GM19324 (cell line): ENCODE results near the gene RBM18.

ENCODE experiments used
- ATAC-seq: cut with Tn5 transposase; IDR thresholded peaks from one replicate; pipeline ENCODE4 v1.9.1; 2021; ENCODE audit warnings: mild to moderate bottlenecking, moderate library complexity; ENCODE audit not compliant: unreplicated experiment, low FRiP score

The RBM18 gene

DNA sequence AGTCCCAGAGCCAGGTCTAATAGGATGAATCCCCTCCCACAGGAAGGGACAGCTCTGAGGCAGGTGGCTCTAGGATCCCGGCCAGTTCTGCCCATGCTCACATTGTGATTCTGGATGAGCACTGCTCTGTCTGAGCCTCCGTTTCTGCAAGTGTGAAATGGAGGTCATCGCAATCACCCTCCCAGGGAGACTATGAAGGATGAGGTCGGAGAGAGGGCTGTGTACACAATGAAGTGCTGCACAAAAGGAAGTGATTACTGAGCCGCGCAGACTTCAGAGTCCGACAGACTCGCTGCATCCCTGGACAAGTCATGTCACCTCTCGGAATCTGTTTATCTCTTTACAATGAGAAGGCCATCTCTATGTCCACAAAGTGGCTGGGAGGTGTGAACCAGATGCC lies 57.5 kb downstream of the RBM18 start:
- no peak for ATAC-seq

DNA sequence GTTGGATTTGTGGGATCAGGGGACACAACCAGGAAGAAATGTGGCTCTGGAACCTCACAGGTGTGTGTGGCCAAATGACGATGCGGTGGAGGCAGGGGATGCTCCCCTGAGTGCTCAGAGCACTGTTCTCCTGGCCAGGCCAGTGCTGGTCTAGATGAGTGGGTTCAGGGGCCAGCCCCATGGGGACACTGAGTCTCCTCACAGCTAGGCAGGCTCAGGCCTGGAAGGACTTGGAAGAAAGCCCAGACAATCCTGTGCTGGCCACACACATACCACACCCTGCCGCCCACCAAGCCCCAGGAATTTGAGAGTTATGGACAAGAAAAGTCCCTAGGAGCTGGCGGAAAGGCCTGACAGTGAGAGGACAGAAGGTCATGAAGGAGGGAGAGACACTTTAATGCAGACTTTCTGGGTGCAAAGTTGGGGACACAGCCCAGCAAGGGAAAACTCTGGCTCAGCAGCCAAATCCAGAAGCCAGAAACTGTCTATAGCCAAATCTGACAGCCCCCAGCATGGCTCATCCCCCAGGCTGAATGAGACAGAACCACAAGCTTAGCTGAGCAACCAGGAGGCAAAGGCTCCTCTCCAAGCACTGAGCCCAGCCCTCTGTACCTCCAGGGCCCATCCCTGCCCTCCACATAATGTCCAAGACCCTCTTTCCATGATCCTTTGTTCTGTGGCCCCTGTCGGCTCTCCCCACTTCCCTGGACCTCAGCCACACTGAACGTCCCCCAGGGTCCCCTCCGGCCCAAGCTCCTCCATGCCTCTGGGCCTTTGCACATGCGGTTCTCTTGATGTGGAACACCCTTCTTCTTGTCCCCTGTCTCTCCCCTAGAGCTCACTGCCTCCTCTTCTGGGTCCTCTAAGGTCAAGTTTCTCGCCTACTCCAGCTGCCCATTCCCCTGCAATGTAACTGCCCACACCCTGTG lies 58.3 kb downstream of the RBM18 start:
- no peak for ATAC-seq

DNA sequence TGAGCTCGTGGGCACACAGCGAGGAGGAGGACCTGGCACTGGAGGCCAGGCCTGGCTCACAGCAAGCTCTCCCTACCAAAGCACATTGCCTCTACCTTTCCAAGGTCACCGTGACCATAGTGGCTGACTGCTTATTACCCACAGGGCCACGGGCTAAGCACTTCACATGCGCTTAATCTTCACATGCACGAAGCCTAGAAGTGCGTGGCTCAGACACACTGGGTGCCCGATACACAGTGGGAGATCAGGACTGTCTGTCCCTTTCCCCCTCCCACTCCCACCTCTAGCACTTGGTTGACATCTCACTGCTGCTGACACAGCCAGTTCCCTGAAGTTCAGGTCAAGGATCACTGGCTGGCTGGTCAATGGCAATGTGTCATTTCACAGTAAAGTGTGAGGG lies 59.5 kb downstream of the RBM18 start:
- ATAC-seq: no peak

DNA sequence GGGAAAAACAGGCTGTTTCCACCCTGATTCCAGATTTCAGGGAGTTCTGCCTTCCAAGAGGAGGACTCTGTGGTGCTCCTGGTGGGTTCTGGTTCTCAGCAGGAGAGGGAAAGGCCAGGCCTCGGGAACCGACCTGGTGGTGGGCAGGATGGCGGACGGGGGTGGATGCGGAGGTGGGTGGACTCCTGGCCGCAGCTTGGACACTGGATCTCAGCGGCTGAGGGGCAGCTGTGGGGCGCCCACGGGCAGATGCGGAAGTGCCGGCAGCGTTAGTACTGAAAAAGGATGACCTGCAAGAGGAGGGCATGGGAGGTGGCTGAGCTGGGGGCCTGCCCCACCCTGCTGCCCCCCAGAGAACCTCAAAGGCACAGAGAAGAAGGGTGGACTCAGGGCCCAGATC lies 60.1 kb downstream of the RBM18 start:
- ATAC-seq: no peak

DNA sequence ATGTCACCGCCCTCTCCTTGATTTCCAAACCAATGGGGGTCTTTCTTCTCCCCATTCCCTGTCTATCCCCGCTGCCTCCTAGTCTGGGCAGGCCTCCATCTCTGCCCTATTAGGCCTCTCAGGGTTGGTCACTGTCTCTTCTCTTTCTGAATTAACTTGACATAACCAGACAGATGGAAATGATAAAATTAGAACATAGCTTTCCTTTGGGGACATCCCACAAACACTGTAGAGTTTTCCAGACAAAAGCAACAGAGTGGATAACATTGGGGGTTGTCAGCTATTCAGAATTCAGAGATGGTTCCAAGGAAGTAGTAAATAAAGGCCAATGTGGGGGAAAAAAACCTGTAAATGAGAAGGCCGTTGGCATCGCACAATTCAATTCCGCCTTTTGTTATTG lies 60.6 kb downstream of the RBM18 start:
- ATAC-seq: no peak

DNA sequence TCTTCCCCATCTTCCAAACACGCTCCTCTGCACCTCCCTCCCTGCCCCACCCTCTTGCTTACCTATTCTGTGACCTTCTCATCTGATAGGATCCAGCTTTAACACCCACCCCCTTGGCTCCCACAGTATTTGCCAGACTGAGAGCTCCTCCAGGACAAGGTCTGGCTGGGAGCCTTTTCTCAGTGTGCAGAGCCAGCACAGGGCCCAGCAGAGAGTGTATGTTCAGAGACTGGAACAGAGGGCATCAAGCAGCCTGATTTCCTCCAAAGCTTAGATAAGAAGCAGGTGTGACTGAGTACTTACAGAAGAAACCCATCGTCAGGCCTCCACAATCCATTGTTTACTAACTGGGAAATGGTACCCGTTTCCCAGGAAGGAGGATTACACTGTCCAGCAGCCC lies 62.5 kb downstream of the RBM18 start:
- ATAC-seq: no peak

DNA sequence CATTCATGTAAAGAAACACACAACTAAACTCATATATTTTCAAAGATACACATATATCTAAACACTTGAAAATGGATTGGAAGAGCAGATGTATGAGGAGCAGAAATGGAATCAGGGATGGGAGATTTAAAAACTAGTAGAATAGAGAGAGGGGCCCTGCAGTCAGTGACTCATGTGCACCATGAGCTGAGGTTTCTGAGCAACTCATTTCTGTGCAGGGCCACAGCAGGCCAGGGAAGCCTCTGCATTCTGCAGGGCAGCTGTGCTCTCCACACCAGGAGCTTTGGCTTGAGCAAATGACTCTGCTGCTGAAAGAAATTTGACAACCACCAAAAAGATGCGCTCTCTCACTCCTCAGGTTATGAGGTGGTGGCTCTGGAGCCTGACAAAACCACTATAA lies 63.0 kb downstream of the RBM18 start:
- no peak for ATAC-seq

DNA sequence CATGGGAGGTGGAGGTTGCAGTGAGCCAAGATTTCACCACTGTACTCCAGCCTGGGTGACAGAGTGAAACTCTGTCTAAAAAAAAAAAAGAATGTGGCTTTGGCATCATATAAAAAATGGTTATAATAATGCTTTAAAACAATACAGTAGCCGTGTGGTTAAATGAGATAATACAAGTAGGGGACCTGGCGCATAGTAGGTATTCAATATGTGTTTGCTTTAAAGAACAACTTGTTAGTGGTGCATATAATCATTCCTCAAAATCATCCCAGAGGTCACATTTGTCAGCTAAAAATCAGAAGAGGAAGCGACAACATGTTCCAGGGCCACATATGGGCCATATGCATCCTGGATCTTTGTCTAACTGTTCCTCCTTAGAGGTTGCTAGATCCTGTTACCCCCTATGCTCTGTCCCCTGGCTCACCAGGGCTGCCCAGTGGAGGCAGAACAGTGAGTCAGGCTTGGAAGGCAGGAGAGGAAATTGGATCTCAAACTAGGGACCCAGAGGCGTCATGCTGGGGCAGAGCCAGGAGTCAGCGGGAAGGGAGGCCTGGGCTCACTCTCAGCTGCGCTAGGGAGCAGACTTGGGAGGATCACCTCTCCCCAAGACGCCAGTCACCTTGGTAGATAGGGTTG lies 63.6 kb downstream of the RBM18 start:
- ATAC-seq: no peak

DNA sequence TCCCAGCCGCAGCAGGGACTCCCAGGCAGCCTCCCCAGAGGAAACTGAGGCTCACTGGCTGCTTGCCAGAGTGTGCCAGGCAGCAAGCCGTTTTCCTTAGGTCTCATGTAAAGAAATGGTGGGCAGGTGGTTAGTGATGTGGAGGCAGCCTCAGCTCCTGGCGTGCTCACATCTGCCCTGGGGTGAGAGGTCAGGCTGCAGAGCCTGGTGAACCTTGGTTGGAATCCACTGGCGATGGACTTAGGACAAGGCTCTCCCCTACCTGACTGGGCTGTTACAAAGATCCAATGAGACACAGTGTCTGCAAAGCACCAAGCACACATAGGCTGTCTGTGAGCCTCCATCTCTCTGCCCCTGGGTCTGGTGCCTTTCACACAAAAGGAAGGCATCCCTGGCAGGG lies 66.8 kb downstream of the RBM18 start:
- ATAC-seq: no peak

DNA sequence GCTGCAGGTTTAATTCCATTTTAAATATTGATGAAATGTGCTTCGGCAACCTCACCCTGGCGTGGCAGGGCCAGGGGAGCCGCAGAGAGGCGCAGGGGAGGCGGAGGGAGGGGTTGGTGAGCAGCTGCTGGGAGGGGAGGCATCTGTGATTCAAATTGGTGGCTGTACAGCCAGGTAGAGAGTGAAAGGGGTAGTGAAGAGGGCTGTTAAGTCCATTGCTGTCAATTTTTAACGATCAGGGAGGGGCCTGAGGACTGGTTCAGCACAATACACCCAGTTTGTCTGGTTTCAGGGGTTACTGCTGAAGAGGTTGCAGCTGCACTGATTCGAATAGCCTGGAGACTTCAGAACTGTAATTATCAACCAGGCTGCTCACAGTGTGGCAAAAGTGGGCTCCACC lies 67.2 kb downstream of the RBM18 start:
- no peak for ATAC-seq

DNA sequence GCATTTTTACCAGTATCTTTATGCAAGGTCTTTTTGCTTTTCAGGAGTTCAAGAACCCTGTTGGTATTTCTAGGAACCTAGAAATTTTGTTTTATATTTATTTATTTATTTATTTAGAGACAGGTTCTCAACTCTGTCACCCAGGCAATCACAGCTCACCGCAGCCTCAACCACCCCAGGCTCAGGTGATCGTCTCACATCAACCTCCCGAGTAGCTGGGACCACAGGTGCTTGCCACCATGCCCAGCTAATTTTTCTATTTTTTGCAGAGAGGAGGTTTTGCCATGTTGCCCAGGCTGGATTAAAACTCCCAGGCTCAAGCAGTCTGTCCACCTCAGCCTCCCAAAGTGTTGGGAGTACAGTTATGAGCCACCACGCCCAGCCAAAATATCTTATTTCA lies 68.8 kb downstream of the RBM18 start:
- ATAC-seq: no peak

DNA sequence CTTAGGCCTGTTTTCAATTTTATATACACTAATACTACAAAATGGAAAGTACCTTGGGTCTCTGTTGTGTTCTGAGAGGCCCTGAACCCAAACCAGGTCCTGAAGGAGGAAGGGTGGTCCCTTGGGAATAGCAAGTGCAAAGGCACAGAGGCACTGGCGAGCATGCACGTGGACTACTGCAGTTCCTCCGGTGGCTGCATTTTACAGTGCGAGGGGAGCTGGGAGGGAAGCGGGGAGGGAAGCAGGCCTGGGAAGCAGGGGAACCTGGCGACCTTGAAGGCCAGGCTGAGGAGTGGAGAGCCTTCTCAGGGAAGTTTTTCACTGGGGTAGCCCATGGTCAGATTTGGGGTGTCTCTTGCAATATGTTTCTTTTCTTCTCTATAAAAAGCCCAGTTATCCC lies 71.0 kb downstream of the RBM18 start:
- ATAC-seq: no peak

DNA sequence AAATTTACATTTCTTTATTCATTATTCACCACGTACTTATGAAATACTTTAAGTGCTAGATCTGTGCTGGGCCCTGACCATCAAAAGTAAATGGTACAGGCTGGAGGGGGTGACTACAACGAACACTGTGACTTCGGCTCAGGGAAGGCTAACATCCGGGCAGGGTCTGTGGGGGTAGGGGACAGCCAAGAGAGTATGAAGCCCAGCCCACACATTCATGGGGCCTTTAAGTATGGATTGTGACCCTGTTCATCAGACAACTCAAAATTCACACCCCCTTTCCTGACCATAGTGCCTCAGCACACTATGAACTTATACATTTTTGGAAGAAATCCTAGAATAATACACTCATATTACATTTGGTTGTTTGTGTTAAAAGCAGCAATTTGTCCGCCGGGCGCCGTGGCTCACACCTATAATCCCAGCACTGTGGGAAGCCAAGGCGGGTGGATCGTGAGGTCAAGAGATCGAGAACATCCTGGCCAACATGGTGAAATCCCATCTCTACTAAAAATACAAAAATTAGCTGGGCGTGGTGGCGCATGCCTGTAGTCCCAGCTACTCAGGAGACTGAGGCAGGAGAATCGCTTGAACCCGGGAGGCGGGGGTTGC lies 71.6 kb downstream of the RBM18 start:
- ATAC-seq: no peak

DNA sequence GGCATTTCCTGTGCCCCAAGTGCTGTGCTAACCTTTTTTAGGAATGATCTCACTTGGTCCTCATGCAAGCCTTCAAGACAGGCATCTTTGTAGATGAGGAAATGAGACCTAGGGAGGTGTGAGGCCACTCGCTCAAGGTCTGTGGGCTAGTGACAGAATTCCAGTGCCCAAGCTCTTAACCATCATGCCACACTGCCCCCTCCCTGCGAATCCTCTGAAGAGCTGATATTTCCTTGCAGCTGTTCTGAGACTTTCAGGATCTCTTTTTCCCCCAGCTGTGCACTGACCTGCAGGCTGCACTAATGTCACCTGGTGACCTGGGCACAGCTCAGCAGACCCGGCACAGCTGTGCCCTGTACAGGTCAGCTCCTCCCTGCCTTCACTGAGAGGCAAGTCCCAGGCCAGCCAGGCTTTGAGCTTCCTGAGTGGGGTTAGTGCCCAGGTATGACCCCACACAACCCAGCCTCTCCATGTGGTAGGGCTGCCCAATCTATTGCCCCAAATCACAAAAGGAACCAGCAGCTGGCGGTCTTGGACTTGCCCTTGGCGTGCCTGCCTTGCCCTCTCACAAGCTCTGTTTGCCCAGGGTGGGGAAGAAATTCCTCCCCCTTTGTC lies 72.3 kb downstream of the RBM18 start:
- no peak for ATAC-seq

DNA sequence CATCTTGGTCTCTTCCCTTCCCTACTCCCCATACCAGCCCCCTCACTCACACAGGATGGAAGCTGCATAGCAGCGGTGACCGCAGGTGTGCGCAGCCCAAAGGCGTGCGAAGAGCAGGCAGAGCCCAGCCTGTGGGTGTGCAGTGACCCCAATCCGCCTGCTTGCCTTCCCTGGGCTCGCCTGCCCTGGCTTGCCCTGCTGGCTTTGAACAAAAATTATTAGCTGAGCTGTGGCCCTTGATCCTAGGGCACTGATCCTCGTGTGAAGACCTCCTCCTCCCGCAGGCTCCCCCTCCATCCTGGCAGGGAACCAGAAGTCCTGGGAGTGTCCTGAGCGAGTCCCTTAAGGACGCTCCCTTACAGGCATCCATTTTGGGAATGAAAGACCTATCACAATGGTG lies 73.1 kb downstream of the RBM18 start:
- ATAC-seq: no peak

DNA sequence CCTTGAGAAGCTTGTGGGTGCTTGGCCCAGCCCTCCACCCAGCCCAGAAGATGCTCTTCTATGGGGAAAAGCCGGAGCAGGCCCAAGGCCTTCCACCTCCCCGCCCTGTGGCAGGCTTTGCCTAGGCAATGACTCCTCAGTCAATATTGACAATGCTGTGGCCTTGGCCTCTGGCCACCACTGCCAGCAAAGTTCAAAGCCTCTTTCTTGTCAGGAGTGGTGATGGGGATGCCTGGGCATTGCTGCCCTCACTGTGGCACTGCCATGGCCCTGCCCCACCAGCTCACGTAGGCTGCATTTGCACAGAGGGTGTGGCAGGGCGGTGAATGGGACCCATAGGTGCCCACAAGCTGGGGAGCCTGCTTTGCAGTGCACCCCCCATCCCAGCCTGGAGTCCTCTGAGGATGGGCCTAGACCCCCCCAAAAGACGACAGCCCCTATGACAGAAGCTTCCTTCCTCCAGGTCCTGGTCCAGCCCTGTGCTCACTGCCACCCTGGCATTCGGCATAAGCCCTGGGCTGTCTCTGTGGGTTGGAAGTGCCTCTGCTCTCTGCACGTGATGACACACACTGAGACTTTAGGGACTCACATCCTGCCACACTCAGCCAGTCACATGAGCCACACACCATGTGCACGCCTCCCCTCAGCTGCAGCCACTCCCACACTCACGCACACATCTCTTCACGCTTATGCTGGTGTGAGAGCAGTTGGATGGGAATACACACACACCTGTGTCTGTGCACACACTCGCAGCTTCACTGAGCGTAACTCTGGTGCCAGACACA lies 73.9 kb downstream of the RBM18 start:
- ATAC-seq: no peak

DNA sequence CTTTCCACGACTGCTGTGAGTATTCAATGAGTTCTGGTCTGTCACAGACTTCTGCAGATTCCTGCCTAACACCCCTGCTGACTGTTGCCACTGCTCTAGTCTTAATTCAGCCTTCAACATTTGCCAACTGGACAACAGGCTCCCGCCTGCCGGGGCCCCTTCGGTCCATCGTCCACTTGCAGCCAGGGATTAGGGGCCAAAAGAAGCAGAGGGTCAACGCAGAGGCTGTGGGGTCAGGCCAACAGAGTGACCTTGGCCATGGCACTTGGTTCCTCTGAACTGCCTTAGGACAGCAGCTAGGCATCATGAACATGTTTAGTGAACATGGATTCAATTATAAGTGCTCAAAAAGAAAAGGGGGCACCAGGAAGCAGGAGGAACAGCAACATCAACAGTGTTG lies 76.3 kb downstream of the RBM18 start:
- ATAC-seq: no peak
